SK-N-MC (cell line): ENCODE measurements around the gene SEPTIN5.

Experiments
- EZH2 ChIP-seq: fragments of 200-600 bp; sonication (generic); IDR thresholded peaks from one replicate; pipeline ENCODE4 v1.6.1; 2017; ENCODE audit warnings: antibody characterized with exemption
- FOXP2 ChIP-seq: optimal IDR thresholded peaks from 2 replicates; pipeline ENCODE3; 2011; ENCODE audit warnings: mild to moderate bottlenecking, moderate library complexity; ENCODE audit not compliant: insufficient read depth; ENCODE audit errors: extremely low read length, control extremely low read depth
- POLR2AphosphoS5 ChIP-seq: IDR thresholded peaks from 2 replicates; pipeline ENCODE4 v1.6.1; 2012; ENCODE audit warnings: mild to moderate bottlenecking, low read depth, low read length, borderline replicate concordance

DNA sequence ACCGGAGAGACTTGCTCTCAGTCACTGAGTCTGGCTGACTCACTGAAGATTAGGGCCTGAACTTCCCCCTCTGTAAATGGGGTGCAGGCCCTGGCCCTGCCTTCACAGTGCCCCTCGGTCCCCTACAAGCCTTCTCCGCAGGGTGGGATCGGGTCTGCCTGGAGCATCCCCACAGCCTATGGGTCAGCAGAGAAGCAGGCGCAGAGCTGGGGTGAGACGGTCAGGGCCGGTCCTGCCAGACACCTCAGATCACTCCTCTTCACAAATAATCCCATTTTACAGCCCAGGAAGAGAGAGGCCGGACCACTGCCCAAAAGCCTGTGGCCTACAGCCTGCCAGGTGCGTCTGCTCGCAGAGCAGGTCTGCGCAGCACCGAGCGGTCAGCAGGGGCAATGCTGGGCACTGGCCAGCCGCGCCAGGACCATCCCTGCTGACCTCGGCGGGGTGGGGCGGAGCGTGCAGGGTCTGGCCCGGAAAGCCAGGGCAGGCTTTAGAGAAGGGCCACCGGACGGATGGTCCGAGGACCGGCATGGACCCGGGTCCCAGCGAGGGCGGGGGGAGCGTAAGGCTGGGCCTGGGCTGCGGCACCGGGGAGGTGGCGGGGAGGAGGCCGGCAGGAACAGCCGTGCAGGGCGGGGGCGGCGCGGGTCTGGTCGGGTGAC is 522 bp upstream of the SEPTIN5 start:
- TF ChIP-seq EZH2, result no peak
- no peak for TF ChIP-seq POLR2AphosphoS5
- no peak for TF ChIP-seq FOXP2
